ENCODE data around the gene DMKN.
"Not testable (repeated sequence)": the region's sequence is repeated elsewhere in the genome, so short reads cannot be mapped to it uniquely, and the experiment has no call there.

Gene DMKN

GRCh38 chr19:35497406-35497805 lies 16.0 kb downstream of the DMKN start:
- DNase-seq (ENCODE audit: low spot score) = no peak

- peak; percentile 63 for DNase-seq (ENCODE audit: low spot score)
Observed at GRCh38 chr19:35495107-35496064, 18.1 kb downstream of the DMKN start.

GRCh38 chr19:35493971-35494370 lies 19.5 kb downstream of the DMKN start:
- DNase-seq (ENCODE audit: low spot score) = no peak

GRCh38 chr19:35491836-35492360 lies 21.6 kb downstream of the DMKN start:
- no peak for DNase-seq (ENCODE audit: low spot score)

GRCh38 chr19:35490364-35490763 lies 23.1 kb downstream of the DMKN start, which contains the start of gene KRTDAP:
Gene KRTDAP (minus strand): TSS chr19:35490464. CDS start chr19:35490442, 22 bp downstream.
- DNase-seq (ENCODE audit: low spot score) = no peak

GRCh38 chr19:35488677-35489076 lies 24.8 kb downstream of the DMKN start:
- no peak for DNase-seq (ENCODE audit: low spot score)

- no peak for DNase-seq (ENCODE audit: low spot score)
Observed at GRCh38 chr19:35487656-35488182, 25.7 kb downstream of the DMKN start.

- no peak for DNase-seq (ENCODE audit: low spot score)
Observed at GRCh38 chr19:35486268-35486708, 27.2 kb downstream of the DMKN start.

GRCh38 chr19:35484252-35485036 lies 29.0 kb downstream of the DMKN start:
- DNase-seq (ENCODE audit: low spot score) = no peak

- DNase-seq (ENCODE audit: low spot score) = no peak
Observed at GRCh38 chr19:35483089-35483488, 30.4 kb downstream of the DMKN start.

GRCh38 chr19:35478794-35479677 lies 34.4 kb downstream of the DMKN start:
- DNase-seq (ENCODE audit: low spot score) = no peak

- DNase-seq (ENCODE audit: low spot score) = no peak
Observed at GRCh38 chr19:35476149-35476548, 37.3 kb downstream of the DMKN start.

GRCh38 chr19:35474594-35474993 lies 38.9 kb downstream of the DMKN start:
- DNase-seq (ENCODE audit: low spot score) = not testable (repeated sequence)

- DNase-seq (ENCODE audit: low spot score) = no peak
Observed at GRCh38 chr19:35474104-35474503, 39.3 kb downstream of the DMKN start.

- DNase-seq (ENCODE audit: low spot score) = no peak
Observed at GRCh38 chr19:35471946-35472345, 41.5 kb downstream of the DMKN start.

GRCh38 chr19:35471075-35471474 lies 42.4 kb downstream of the DMKN start:
- not testable (repeated sequence) for DNase-seq (ENCODE audit: low spot score)

GRCh38 chr19:35470128-35470527 lies 43.3 kb downstream of the DMKN start:
- DNase-seq (ENCODE audit: low spot score) = no peak

- DNase-seq (ENCODE audit: low spot score) = peak; percentile 58
Observed at GRCh38 chr19:35468637-35469036, 44.8 kb downstream of the DMKN start.

- DNase-seq (ENCODE audit: low spot score) = no peak
Observed at GRCh38 chr19:35466259-35466658, 47.2 kb downstream of the DMKN start.

- not testable (repeated sequence) for DNase-seq (ENCODE audit: low spot score)
Observed at GRCh38 chr19:35462956-35463355, 50.5 kb downstream of the DMKN start.

GRCh38 chr19:35462476-35462953 lies 50.9 kb downstream of the DMKN start:
- DNase-seq (ENCODE audit: low spot score) = peak; percentile 57
